ENCODE measurements around the gene CCDC192. TPM values are rescaled to one million over a fixed set of nuclear protein-coding genes. Genes with fewer than 3 reads are reported as not detected.

Gene CCDC192
- total and polyA plus RNA-seq, 10 of the 15 experiments (the other 5 are each of a cell fraction or from before 2014, with no cell fraction given), result 0.20 to 0.79 (median 0.32) TPM; not detected in 4

- no peak for TF ChIP-seq USF2 (IDR thresholded peaks at IDR 0.05; ENCODE audit: borderline replicate concordance, low read depth, low read length)
- no peak for TF ChIP-seq CEBPZ (IDR thresholded peaks at IDR 0.05; ENCODE audit: low read depth, low read length)
- no peak for TF ChIP-seq POLR2AphosphoS5 (IDR thresholded peaks at IDR 0.05; ENCODE audit: low read length)
- TF ChIP-seq EGR1 (IDR thresholded peaks at IDR 0.05; ENCODE audit: borderline replicate concordance in 1 of 2, low read depth in 2 of 2, low read length in 2 of 2), result no peak
- TF ChIP-seq ZNF687 (IDR thresholded peaks at IDR 0.05), result no peak
- no peak for TF ChIP-seq RAD51 (IDR thresholded peaks at IDR 0.05)
- no peak for TF ChIP-seq IRF5 (IDR thresholded peaks at IDR 0.05; ENCODE audit: borderline replicate concordance)
Observed at GRCh38 chr5:127772531-127772930, 69.3 kb downstream of the CCDC192 start (continued).

Measured in GM12878 (cell line).